ENCODE data around the gene UBR1. TPM values are rescaled to one million over a fixed set of nuclear protein-coding genes. Genes with fewer than 3 reads are reported as not detected.
"Not testable (repeated sequence)": the region's sequence is repeated elsewhere in the genome, so short reads cannot be mapped to it uniquely, and the experiment has no call there.

Gene UBR1
- total RNA-seq, 4 donors from 2014 or later = 23.8 to 56.9 (median 34.0) TPM

GRCh38 chr15:43008150-43008549 lies 97.7 kb downstream of the UBR1 start:
- Histone ChIP-seq H3K4me1 (no peaks in the 10 kb centered on the region), H3K27me3 (no peaks in the 10 kb centered on the region), H3K9me3 (no peaks in the 10 kb centered on the region), H3K27ac (no peak overlapping the region), H3K4me3 (no peak overlapping the region), H3K36me3 (peaks cover 0 to 58% (median 0%) of the 10 kb centered on the region in 3 donors)
- TF ChIP-seq CTCF (IDR thresholded peaks at IDR 0.05) (no peak), POLR2A (IDR thresholded peaks at IDR 0.05) (no peak)
- no peak for DNase-seq

GRCh38 chr15:43007551-43007950 lies 98.3 kb downstream of the UBR1 start:
- H3K36me3 ChIP-seq = peaks cover 0 to 64% (median 0%) of the 10 kb centered on the region in 3 donors

GRCh38 chr15:43006991-43007390 lies 98.8 kb downstream of the UBR1 start:
- Histone ChIP-seq H3K9me3 (no peaks in the 10 kb centered on the region), H3K27ac (no peak overlapping the region), H3K4me1 (no peaks in the 10 kb centered on the region), H3K27me3 (no peaks in the 10 kb centered on the region), H3K4me3 (no peak overlapping the region), H3K36me3 (peaks cover 0 to 67% (median 0%) of the 10 kb centered on the region in 3 donors)
- no peak for DNase-seq
- TF ChIP-seq POLR2A (IDR thresholded peaks at IDR 0.05) (no peak), CTCF (IDR thresholded peaks at IDR 0.05) (no peak)

More at GRCh38 chr15:43007551-43007950, 98.3 kb downstream of the UBR1 start:
- H3K4me1 ChIP-seq = no peaks in the 10 kb centered on the region
- H3K4me3 ChIP-seq = no peak overlapping the region
- H3K9me3 ChIP-seq = no peaks in the 10 kb centered on the region
- no peaks in the 10 kb centered on the region for H3K27me3 ChIP-seq
- DNase-seq = no peak
- TF ChIP-seq CTCF (IDR thresholded peaks at IDR 0.05) (no peak), POLR2A (IDR thresholded peaks at IDR 0.05) (no peak)
- H3K27ac ChIP-seq = no peak overlapping the region

GRCh38 chr15:43004886-43005595 lies 100.8 kb downstream of the UBR1 start:
- H3K9me3 ChIP-seq, DNase-seq, H3K4me3 ChIP-seq, H3K4me1 ChIP-seq, H3K27ac ChIP-seq, H3K27me3 ChIP-seq: not testable (repeated sequence)
- peaks cover 0 to 57% (median 0%) of the 10 kb centered on the region in 3 donors for H3K36me3 ChIP-seq

GRCh38 chr15:42999201-42999779 lies 106.5 kb downstream of the UBR1 start:
- no peaks in the 10 kb centered on the region for H3K4me1 ChIP-seq
- no peaks in the 10 kb centered on the region for H3K27me3 ChIP-seq
- H3K36me3 ChIP-seq = peaks cover 0 to 54% (median 0%) of the 10 kb centered on the region in 3 donors

More at GRCh38 chr15:42999201-42999779, 106.5 kb downstream of the UBR1 start:
- no peaks in the 10 kb centered on the region for H3K9me3 ChIP-seq
- H3K27ac ChIP-seq = no peak overlapping the region
- no peak for DNase-seq
- H3K4me3 ChIP-seq = no peak overlapping the region
- TF ChIP-seq POLR2A (IDR thresholded peaks at IDR 0.05) (no peak), CTCF (IDR thresholded peaks at IDR 0.05) (no peak)

Measured in Peyer's patch (tissue), 4 donors.